ENCODE results near the gene ZNF331.

ZNF331 gene

DNA sequence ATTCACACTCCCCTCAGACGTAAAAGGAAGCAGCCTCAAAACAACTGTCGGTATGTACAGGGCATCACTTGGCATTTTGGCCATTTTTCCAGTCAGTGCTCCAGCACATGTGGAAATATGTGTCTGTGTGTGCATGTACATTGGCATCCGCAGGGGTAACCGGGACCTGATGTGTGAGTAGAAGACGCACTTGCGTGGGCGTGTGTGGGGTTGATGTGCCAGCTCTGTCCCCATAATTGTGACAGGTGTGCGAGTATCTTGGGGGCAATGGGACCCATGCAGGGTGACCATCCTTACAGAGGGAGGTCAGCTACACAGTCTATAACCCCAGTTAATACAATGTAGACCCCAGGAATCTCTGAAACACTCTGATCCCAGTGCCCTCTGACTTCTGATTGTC, 7.3 kb upstream of the ZNF331 start:
- TF ChIP-seq EZH2phosphoT487 (IDR thresholded peaks at IDR 0.05; ENCODE audit: borderline replicate concordance, low read length), result no peak
- TF ChIP-seq, protein P1, sequence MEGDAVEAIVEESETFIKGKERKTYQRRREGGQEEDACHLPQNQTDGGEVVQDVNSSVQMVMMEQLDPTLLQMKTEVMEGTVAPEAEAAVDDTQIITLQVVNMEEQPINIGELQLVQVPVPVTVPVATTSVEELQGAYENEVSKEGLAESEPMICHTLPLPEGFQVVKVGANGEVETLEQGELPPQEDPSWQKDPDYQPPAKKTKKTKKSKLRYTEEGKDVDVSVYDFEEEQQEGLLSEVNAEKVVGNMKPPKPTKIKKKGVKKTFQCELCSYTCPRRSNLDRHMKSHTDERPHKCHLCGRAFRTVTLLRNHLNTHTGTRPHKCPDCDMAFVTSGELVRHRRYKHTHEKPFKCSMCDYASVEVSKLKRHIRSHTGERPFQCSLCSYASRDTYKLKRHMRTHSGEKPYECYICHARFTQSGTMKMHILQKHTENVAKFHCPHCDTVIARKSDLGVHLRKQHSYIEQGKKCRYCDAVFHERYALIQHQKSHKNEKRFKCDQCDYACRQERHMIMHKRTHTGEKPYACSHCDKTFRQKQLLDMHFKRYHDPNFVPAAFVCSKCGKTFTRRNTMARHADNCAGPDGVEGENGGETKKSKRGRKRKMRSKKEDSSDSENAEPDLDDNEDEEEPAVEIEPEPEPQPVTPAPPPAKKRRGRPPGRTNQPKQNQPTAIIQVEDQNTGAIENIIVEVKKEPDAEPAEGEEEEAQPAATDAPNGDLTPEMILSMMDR (IDR thresholded peaks at IDR 0.05; ENCODE audit: low read depth, low read length, poor library complexity, severe bottlenecking), result no peak
- no peaks in the 10 kb centered on the region for H4K20me1 ChIP-seq (ENCODE audit: control insufficient read depth, insufficient read depth, low read depth, low read length)
- no peak overlapping the region for H3K4me3 ChIP-seq (ENCODE audit: low read length)
- H3K27ac ChIP-seq (ENCODE audit: low read depth, low read length), result no peak overlapping the region
- H3K4me1 ChIP-seq (ENCODE audit: control insufficient read depth, low read length), result no peaks in the 10 kb centered on the region
- no peaks in the 10 kb centered on the region for H3F3A ChIP-seq (ENCODE audit: control insufficient read depth, insufficient read depth)
- no peaks in the 10 kb centered on the region for H3K79me2 ChIP-seq (ENCODE audit: control insufficient read depth, low read length)
- H3K9me3 ChIP-seq (ENCODE audit: control insufficient read depth, insufficient read depth, low read length), result peaks cover 26% of the 10 kb centered on the region; the same call in 1 of the 2 replicates
- no peaks in the 10 kb centered on the region for H3K27me3 ChIP-seq (ENCODE audit: control insufficient read depth, low read length)
- no peaks in the 10 kb centered on the region for H3K9me2 ChIP-seq (replicated peaks; ENCODE audit: control insufficient read depth, low read length)
- no peak overlapping the region for H3K4me2 ChIP-seq (ENCODE audit: low read length)
- H3K36me3 ChIP-seq (ENCODE audit: control insufficient read depth, low read length), result no peaks in the 10 kb centered on the region

DNA sequence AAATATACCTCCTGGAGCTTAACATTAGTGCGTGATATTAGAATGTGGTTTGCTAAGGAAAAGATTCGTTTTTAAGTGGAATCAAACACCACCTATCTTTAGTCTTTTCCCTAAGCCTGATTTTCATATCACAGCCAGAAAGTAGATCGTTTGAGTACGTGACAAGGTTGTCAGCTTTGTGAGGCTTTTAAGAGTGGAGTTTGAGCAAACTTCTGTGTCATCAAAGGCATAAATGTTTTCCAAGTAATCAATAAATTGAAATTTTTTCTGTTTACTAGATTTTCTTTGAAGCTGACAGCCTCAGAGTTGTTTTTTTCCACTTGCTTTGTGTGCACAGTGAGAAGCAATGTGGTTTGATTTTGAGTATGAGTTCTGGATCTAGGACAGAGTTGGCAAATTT, 6.5 kb upstream of the ZNF331 start:
- Histone ChIP-seq H3K9me2 (replicated peaks; ENCODE audit: control insufficient read depth, low read length) (no peaks in the 10 kb centered on the region), H3K79me2 (ENCODE audit: control insufficient read depth, low read length) (no peaks in the 10 kb centered on the region), H4K20me1 (ENCODE audit: control insufficient read depth, insufficient read depth, low read depth, low read length) (no peaks in the 10 kb centered on the region), H3K4me2 (ENCODE audit: low read length) (no peak overlapping the region), H3F3A (ENCODE audit: control insufficient read depth, insufficient read depth) (no peaks in the 10 kb centered on the region), H3K9me3 (ENCODE audit: control insufficient read depth, insufficient read depth, low read length) (peaks cover 20% of the 10 kb centered on the region; the same call in 1 of the 2 replicates), H3K4me1 (ENCODE audit: control insufficient read depth, low read length) (no peaks in the 10 kb centered on the region), H3K4me3 (ENCODE audit: low read length) (no peak overlapping the region), H3K27ac (ENCODE audit: low read depth, low read length) (no peak overlapping the region), H3K36me3 (ENCODE audit: control insufficient read depth, low read length) (no peaks in the 10 kb centered on the region), H3K27me3 (ENCODE audit: control insufficient read depth, low read length) (no peaks in the 10 kb centered on the region)
- TF ChIP-seq, protein P1 (IDR thresholded peaks at IDR 0.05; ENCODE audit: low read depth, low read length, poor library complexity, severe bottlenecking), result no peak
- no peak for TF ChIP-seq EZH2phosphoT487 (IDR thresholded peaks at IDR 0.05; ENCODE audit: borderline replicate concordance, low read length)

DNA sequence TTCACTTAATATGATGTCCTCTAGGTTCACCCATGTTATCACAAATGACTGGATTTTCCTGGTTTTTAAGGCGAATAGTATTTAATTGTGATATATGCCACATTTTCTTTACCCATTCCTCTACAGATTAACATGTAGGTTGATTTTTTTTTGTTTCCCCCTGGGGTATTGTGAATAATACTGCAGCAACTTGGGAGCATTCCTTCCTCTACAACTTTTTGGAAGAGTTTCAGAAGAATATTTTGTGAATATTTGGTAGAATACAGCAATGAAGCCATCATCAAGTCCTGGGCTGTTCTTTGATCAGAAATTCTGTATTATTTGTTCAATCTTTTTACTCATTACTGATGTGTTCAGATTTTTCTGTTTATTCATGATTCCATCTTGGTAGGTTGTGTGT, 5.6 kb upstream of the ZNF331 start:
- H4K20me1 ChIP-seq (ENCODE audit: control insufficient read depth, insufficient read depth, low read depth, low read length), result no peaks in the 10 kb centered on the region
- H3K9me2 ChIP-seq (replicated peaks; ENCODE audit: control insufficient read depth, low read length), result no peaks in the 10 kb centered on the region
- no peaks in the 10 kb centered on the region for H3K79me2 ChIP-seq (ENCODE audit: control insufficient read depth, low read length)
- H3K4me3 ChIP-seq (ENCODE audit: low read length), result no peak overlapping the region
- H3F3A ChIP-seq (ENCODE audit: control insufficient read depth, insufficient read depth), result no peaks in the 10 kb centered on the region
- no peak for TF ChIP-seq EZH2phosphoT487 (IDR thresholded peaks at IDR 0.05; ENCODE audit: borderline replicate concordance, low read length)
- TF ChIP-seq, protein P1 (IDR thresholded peaks at IDR 0.05; ENCODE audit: low read depth, low read length, poor library complexity, severe bottlenecking), result no peak
- H3K4me1 ChIP-seq (ENCODE audit: control insufficient read depth, low read length), result no peaks in the 10 kb centered on the region
- peaks cover 24% of the 10 kb centered on the region; the same call in 1 of the 2 replicates for H3K9me3 ChIP-seq (ENCODE audit: control insufficient read depth, insufficient read depth, low read length)
- no peaks in the 10 kb centered on the region for H3K36me3 ChIP-seq (ENCODE audit: control insufficient read depth, low read length)
- no peak overlapping the region for H3K4me2 ChIP-seq (ENCODE audit: low read length)
- H3K27ac ChIP-seq (ENCODE audit: low read depth, low read length), result no peak overlapping the region
- no peaks in the 10 kb centered on the region for H3K27me3 ChIP-seq (ENCODE audit: control insufficient read depth, low read length)

DNA sequence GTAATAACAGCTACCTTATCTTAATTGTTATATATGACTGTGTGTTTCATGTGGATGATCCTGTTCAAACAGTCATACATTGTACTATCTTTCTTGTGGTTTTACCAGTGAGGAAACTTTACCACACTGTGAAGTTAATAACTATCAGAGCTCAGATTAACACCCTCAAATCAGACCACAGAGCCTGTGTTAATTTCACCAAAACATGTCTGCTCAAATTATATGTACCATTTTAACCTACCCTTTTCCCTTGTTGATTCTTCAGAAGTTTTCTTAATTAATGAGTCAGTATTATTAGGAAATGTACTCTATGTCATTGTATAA, 1.8 kb upstream of the ZNF331 start:
- Histone ChIP-seq H3K36me3 (ENCODE audit: control insufficient read depth, low read length) (no peaks in the 10 kb centered on the region), H3K27me3 (ENCODE audit: control insufficient read depth, low read length) (no peaks in the 10 kb centered on the region), H3K27ac (ENCODE audit: low read depth, low read length) (no peak overlapping the region), H3K4me1 (ENCODE audit: control insufficient read depth, low read length) (no peaks in the 10 kb centered on the region), H3K4me2 (ENCODE audit: low read length) (no peak overlapping the region), H4K20me1 (ENCODE audit: control insufficient read depth, insufficient read depth, low read depth, low read length) (no peaks in the 10 kb centered on the region), H3F3A (ENCODE audit: control insufficient read depth, insufficient read depth) (no peaks in the 10 kb centered on the region), H3K9me3 (ENCODE audit: control insufficient read depth, insufficient read depth, low read length) (peaks cover 20% of the 10 kb centered on the region; the same call in 1 of the 2 replicates), H3K79me2 (ENCODE audit: control insufficient read depth, low read length) (no peaks in the 10 kb centered on the region), H3K9me2 (replicated peaks; ENCODE audit: control insufficient read depth, low read length) (no peaks in the 10 kb centered on the region), H3K4me3 (ENCODE audit: low read length) (no peak overlapping the region)
- TF ChIP-seq EZH2phosphoT487 (IDR thresholded peaks at IDR 0.05; ENCODE audit: borderline replicate concordance, low read length), result no peak
- TF ChIP-seq, protein P1 (IDR thresholded peaks at IDR 0.05; ENCODE audit: low read depth, low read length, poor library complexity, severe bottlenecking), result no peak
